Measurements from ENCODE around the gene RNF20.
A peak's percentile ranks its signal among the peaks of the same experiment; 100 is the strongest.
"Not testable (repeated sequence)": the region's sequence is repeated elsewhere in the genome, so short reads cannot be mapped to it uniquely, and the experiment has no call there.

Gene RNF20

GRCh38 chr9:101586651-101587050 lies 53.0 kb downstream of the RNF20 start:
- no peak for DNase-seq (ENCODE audit: insufficient read length, low spot score)
- no peak for FAIRE-seq

- FAIRE-seq (no peak), DNase-seq (ENCODE audit: insufficient read length, low spot score) (no peak)
These were observed 53.8 kb downstream of the RNF20 start for GRCh38 chr9:101587332-101588043.

- not testable (repeated sequence) for DNase-seq (ENCODE audit: insufficient read length, low spot score); FAIRE-seq
These were observed 56.4 kb downstream of the RNF20 start for GRCh38 chr9:101590074-101590473.

GRCh38 chr9:101590901-101591300 lies 57.2 kb downstream of the RNF20 start:
- DNase-seq (ENCODE audit: insufficient read length, low spot score) (no peak), FAIRE-seq (no peak)

GRCh38 chr9:101591787-101592446 lies 58.3 kb downstream of the RNF20 start:
- no peak for DNase-seq (ENCODE audit: insufficient read length, low spot score)
- no peak for FAIRE-seq

GRCh38 chr9:101592788-101593187 lies 59.1 kb downstream of the RNF20 start:
- FAIRE-seq: no peak
- no peak for DNase-seq (ENCODE audit: insufficient read length, low spot score)

GRCh38 chr9:101593345-101593744 lies 59.7 kb downstream of the RNF20 start:
- DNase-seq (ENCODE audit: insufficient read length, low spot score) (no peak), FAIRE-seq (no peak)

GRCh38 chr9:101594796-101595195 lies 61.1 kb downstream of the RNF20 start, which contains the start of gene PPP3R2:
TSS of gene PPP3R2 (minus strand) at chr9:101594969. CDS start at chr9:101594921, 48 bp downstream.
- DNase-seq (ENCODE audit: insufficient read length, low spot score) (no peak), FAIRE-seq (no peak)

- FAIRE-seq (peak; percentile 91), DNase-seq (ENCODE audit: insufficient read length, low spot score) (peak; percentile 16)
These were observed 68.5 kb downstream of the RNF20 start for GRCh38 chr9:101601904-101602765.

GRCh38 chr9:101604296-101604695 lies 70.6 kb downstream of the RNF20 start:
- no peak for DNase-seq (ENCODE audit: insufficient read length, low spot score)
- no peak for FAIRE-seq

GRCh38 chr9:101605547-101605946 lies 71.9 kb downstream of the RNF20 start:
- DNase-seq (ENCODE audit: insufficient read length, low spot score): no peak
- no peak for FAIRE-seq

Data from GM19239 (cell line).